ENCODE results near the gene DMRTA1. TPM values are rescaled to one million over a fixed set of nuclear protein-coding genes. Genes with fewer than 3 reads are reported as not detected.

Gene DMRTA1
- 0.12 and 0.30 TPM in 2 replicates for total RNA-seq (ENCODE audit: low replicate concordance)

GRCh38 chr9:22446589-22446949 is at the start of gene DMRTA1:
TSS of gene DMRTA1 (plus strand) at chr9:22446824. CDS start at chr9:22447066, 242 bp downstream.

All from smooth muscle cell of the coronary artery (primary cell).